GM12878 (cell line): Measurements from ENCODE around the gene ABCG4. TPM values are rescaled to one million over a fixed set of nuclear protein-coding genes. Genes with fewer than 3 reads are reported as not detected.

ENCODE experiments used
- BCL3 ChIP-seq: IDR thresholded peaks from 2 replicates; pipeline ENCODE4 v1.6.1; 2011; ENCODE audit warnings: borderline replicate concordance, low read depth, mild to moderate bottlenecking, moderate library complexity, low read length; ENCODE audit not compliant: insufficient read depth, poor library complexity, severe bottlenecking
- CREM ChIP-seq: IDR thresholded peaks from 2 replicates; pipeline ENCODE4 v1.6.1; 2014; ENCODE audit warnings: antibody characterized with exemption, low read depth
- EED ChIP-seq: sonication (generic); IDR thresholded peaks from 2 replicates; pipeline ENCODE4 v1.6.1; 2016; ENCODE audit warnings: antibody characterized with exemption, low read depth
- EP300 ChIP-seq, 2 experiments: fragments of 150-350 bp in 1 of 2; IDR thresholded peaks; 2 replicates each; pipeline ENCODE4 v1.6.1; 2011 to 2012; ENCODE audit warnings: low read depth in 2 of 2, low read length in 2 of 2, borderline replicate concordance in 1 of 2, improper control_type of control experiment in 1 of 2, inconsistent platforms in 1 of 2; ENCODE audit not compliant: control insufficient read depth in 1 of 2
- PAX8 ChIP-seq: fragments of 450-650 bp; IDR thresholded peaks from 2 replicates; pipeline ENCODE4 v1.6.1; 2017; ENCODE audit warnings: mild to moderate bottlenecking, moderate library complexity
- RUNX3 ChIP-seq: IDR thresholded peaks from 2 replicates; pipeline ENCODE4 v1.6.1; 2012; ENCODE audit warnings: low read length, inconsistent platforms
- SREBF1 ChIP-seq: IDR thresholded peaks from 2 replicates; pipeline ENCODE4 v1.6.1; 2012; ENCODE audit warnings: mild to moderate bottlenecking, low read length
- SRF ChIP-seq, 2 experiments: IDR thresholded peaks; 2 replicates each; pipeline ENCODE4 v1.6.1; 2011; ENCODE audit warnings: low read depth in 2 of 2, low read length in 2 of 2, mild to moderate bottlenecking in 1 of 2, moderate library complexity in 1 of 2
- STAT1 ChIP-seq: fragments of 450-650 bp; conservative IDR thresholded peaks from 2 replicates; pipeline ENCODE4 v1.6.1; 2014; ENCODE audit warnings: antibody characterized with exemption, mild to moderate bottlenecking
- TBL1XR1 ChIP-seq: IDR thresholded peaks from 2 replicates; pipeline ENCODE4 v1.6.1; 2012; ENCODE audit warnings: low read depth, low read length, improper control_type of control experiment
- polyA plus RNA-seq, 11 experiments: library from polyadenylated mRNA; depleted of rRNA in 4 of 11; unstranded in 6 of 11; stranded (reverse) in 5 of 11; fragments of >200 nt; fragmentation: Nextera tagmentation in 4 of 11; fragmentation: Illumina TruSeq in 1 of 11; extraction: Ambion mirVana in 4 of 11; extraction: Trizol in 1 of 11; gene quantifications; 1 replicate in 1 of 11; 2 replicates in 10 of 11; pipeline versions ENCODE4 v1.2.1 to v1.2.3, GENCODE V29; 2011 to 2016; ENCODE audit warnings: inconsistent platforms in 2 of 11, missing spikeins in 2 of 11, low read depth in 1 of 11
- total RNA-seq, 4 experiments: library from RNA; depleted of rRNA in 3 of 4; stranded (reverse); fragments of >200 nt in 3 of 4; fragmentation: Illumina TruSeq in 1 of 4; extraction: Trizol in 1 of 4; gene quantifications; 2 replicates each; pipeline versions ENCODE4 v1.2.1 to v1.2.3, GENCODE V29; 2013 to 2021
- TF ChIP-seq, protein P1 (sequence below): IDR thresholded peaks from 2 replicates; pipeline ENCODE4 v1.6.1; 2012; ENCODE audit warnings: low read depth, low read length, improper control_type of control experiment
- TF ChIP-seq, protein P2 (sequence below): fragments of 450-650 bp; IDR thresholded peaks from 2 replicates; pipeline ENCODE4 v1.6.1; 2017; ENCODE audit warnings: low read depth, mild to moderate bottlenecking, moderate library complexity
- TF ChIP-seq, protein P3 (sequence below): IDR thresholded peaks from 2 replicates; pipeline ENCODE4 v1.6.1; 2012; ENCODE audit warnings: low read depth, low read length, improper control_type of control experiment
- TF ChIP-seq, protein P4 (sequence below): fragments of 450-650 bp; IDR thresholded peaks from 2 replicates; pipeline ENCODE4 v1.6.1; 2016; ENCODE audit warnings: mild to moderate bottlenecking, moderate library complexity, borderline replicate concordance
- TF ChIP-seq, protein P5 (sequence below): IDR thresholded peaks from 2 replicates; pipeline ENCODE4 v1.6.1; 2012; ENCODE audit warnings: low read depth, low read length, improper control_type of control experiment

The ABCG4 gene
- total and polyA plus RNA-seq, 10 of the 15 experiments (the other 5 are each of a cell fraction or from before 2014, with no cell fraction given) = not detected

- TF ChIP-seq EP300 (IDR thresholded peaks at IDR 0.05; ENCODE audit: borderline replicate concordance in 1 of 2, control insufficient read depth in 1 of 2, low read depth in 2 of 2, low read length in 2 of 2) (no peak), BCL3 (no peak), STAT1 (no peak), EED (no peak), TBL1XR1 (no peak; the same call in 1 of the 2 replicates), PAX8 (no peak), SREBF1 (no peak), CREM (peak; percentile 1; the same call in 1 of the 2 replicates), SRF (IDR thresholded peaks at IDR 0.05; ENCODE audit: low read depth in 2 of 2, low read length in 2 of 2) (no peak), RUNX3 (no peak; the same call in 1 of the 2 replicates)
- TF ChIP-seq, protein P1, sequence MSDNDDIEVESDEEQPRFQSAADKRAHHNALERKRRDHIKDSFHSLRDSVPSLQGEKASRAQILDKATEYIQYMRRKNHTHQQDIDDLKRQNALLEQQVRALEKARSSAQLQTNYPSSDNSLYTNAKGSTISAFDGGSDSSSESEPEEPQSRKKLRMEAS = peak; percentile 98
- TF ChIP-seq, protein P2, sequence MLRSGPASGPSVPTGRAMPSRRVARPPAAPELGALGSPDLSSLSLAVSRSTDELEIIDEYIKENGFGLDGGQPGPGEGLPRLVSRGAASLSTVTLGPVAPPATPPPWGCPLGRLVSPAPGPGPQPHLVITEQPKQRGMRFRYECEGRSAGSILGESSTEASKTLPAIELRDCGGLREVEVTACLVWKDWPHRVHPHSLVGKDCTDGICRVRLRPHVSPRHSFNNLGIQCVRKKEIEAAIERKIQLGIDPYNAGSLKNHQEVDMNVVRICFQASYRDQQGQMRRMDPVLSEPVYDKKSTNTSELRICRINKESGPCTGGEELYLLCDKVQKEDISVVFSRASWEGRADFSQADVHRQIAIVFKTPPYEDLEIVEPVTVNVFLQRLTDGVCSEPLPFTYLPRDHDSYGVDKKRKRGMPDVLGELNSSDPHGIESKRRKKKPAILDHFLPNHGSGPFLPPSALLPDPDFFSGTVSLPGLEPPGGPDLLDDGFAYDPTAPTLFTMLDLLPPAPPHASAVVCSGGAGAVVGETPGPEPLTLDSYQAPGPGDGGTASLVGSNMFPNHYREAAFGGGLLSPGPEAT = no peak; the same call in none of the 2 replicates
- TF ChIP-seq, protein P3, sequence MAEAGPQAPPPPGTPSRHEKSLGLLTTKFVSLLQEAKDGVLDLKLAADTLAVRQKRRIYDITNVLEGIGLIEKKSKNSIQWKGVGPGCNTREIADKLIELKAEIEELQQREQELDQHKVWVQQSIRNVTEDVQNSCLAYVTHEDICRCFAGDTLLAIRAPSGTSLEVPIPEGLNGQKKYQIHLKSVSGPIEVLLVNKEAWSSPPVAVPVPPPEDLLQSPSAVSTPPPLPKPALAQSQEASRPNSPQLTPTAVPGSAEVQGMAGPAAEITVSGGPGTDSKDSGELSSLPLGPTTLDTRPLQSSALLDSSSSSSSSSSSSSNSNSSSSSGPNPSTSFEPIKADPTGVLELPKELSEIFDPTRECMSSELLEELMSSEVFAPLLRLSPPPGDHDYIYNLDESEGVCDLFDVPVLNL = peak; percentile 32; the same call in 1 of the 2 replicates
- TF ChIP-seq, protein P4, sequence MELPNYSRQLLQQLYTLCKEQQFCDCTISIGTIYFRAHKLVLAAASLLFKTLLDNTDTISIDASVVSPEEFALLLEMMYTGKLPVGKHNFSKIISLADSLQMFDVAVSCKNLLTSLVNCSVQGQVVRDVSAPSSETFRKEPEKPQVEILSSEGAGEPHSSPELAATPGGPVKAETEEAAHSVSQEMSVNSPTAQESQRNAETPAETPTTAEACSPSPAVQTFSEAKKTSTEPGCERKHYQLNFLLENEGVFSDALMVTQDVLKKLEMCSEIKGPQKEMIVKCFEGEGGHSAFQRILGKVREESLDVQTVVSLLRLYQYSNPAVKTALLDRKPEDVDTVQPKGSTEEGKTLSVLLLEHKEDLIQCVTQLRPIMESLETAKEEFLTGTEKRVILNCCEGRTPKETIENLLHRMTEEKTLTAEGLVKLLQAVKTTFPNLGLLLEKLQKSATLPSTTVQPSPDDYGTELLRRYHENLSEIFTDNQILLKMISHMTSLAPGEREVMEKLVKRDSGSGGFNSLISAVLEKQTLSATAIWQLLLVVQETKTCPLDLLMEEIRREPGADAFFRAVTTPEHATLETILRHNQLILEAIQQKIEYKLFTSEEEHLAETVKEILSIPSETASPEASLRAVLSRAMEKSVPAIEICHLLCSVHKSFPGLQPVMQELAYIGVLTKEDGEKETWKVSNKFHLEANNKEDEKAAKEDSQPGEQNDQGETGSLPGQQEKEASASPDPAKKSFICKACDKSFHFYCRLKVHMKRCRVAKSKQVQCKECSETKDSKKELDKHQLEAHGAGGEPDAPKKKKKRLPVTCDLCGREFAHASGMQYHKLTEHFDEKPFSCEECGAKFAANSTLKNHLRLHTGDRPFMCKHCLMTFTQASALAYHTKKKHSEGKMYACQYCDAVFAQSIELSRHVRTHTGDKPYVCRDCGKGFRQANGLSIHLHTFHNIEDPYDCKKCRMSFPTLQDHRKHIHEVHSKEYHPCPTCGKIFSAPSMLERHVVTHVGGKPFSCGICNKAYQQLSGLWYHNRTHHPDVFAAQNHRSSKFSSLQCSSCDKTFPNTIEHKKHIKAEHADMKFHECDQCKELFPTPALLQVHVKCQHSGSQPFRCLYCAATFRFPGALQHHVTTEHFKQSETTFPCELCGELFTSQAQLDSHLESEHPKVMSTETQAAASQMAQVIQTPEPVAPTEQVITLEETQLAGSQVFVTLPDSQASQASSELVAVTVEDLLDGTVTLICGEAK = peak; percentile 85; the same call in 1 of the 2 replicates
- TF ChIP-seq, protein P5, sequence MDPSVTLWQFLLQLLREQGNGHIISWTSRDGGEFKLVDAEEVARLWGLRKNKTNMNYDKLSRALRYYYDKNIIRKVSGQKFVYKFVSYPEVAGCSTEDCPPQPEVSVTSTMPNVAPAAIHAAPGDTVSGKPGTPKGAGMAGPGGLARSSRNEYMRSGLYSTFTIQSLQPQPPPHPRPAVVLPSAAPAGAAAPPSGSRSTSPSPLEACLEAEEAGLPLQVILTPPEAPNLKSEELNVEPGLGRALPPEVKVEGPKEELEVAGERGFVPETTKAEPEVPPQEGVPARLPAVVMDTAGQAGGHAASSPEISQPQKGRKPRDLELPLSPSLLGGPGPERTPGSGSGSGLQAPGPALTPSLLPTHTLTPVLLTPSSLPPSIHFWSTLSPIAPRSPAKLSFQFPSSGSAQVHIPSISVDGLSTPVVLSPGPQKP = peak; percentile 54; the same call in 1 of the 2 replicates
These were observed 27.6 kb upstream of the ABCG4 start, which contains the start of gene HINFP (continued) for GRCh38 chr11:119121008-119121810.
